ENCODE measurements around the gene TTC7B.

DNA sequence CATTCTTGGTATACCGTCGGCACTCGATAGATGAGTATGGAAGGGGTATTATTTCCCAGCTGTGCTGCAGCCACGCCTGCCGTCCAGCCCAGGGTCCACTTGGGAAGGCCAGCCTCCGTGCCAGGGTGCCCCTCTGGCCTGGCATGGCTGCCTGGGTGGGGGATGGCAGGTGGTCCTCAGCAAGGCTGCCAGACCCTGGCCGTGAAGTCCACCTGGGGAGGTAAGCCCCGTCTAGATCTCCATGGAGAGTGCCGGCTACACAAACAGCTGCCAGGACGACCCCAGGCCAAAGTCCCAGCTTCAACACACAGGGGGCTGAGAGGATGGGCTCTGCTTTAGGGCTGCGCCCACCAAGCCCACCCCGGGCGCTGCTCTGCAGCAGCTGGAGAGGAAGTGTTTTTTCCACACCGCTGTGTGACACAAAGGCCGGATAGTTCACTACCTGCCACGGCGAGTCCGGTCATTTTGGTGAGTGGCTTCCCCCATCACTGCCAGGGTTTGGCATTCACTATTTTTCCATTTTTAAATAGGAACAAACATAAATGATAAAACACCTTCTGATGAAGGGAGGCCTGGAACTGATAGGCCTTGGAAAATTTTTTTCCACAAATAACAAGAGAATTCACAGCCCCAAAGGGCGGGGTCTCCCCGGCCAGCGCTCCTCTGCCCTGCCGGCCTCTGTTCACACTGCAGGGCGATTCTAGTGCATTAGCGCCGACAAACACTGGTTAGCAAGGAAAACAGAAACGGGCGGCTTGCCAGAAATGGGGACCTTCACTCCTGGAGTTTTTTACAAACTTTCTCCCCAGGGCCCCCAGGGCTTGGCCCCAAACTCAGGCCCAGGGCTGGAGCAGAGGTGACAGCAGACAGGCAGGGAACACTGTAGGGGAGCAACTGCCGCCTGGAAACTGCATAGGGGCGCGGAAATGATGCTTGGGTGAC, 257.9 kb downstream of the TTC7B start:
- TF ChIP-seq, protein P1, sequence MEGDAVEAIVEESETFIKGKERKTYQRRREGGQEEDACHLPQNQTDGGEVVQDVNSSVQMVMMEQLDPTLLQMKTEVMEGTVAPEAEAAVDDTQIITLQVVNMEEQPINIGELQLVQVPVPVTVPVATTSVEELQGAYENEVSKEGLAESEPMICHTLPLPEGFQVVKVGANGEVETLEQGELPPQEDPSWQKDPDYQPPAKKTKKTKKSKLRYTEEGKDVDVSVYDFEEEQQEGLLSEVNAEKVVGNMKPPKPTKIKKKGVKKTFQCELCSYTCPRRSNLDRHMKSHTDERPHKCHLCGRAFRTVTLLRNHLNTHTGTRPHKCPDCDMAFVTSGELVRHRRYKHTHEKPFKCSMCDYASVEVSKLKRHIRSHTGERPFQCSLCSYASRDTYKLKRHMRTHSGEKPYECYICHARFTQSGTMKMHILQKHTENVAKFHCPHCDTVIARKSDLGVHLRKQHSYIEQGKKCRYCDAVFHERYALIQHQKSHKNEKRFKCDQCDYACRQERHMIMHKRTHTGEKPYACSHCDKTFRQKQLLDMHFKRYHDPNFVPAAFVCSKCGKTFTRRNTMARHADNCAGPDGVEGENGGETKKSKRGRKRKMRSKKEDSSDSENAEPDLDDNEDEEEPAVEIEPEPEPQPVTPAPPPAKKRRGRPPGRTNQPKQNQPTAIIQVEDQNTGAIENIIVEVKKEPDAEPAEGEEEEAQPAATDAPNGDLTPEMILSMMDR (IDR thresholded peaks at IDR 0.05) = no peak
- no peak for TF ChIP-seq POLR2A (IDR thresholded peaks at IDR 0.05)
